Effector memory CD8-positive, alpha-beta T cell (primary cell): ENCODE measurements around the gene COPS4.
"Not testable (repeated sequence)": the region's sequence is repeated elsewhere in the genome, so short reads cannot be mapped to it uniquely, and the experiment has no call there.

Source experiments
- ATAC-seq: fragments of 150-1000 bp; cut with Tn5 transposase; replicated peaks from 2 replicates; pipeline ENCODE4 v1.10.0; 2021; ENCODE audit warnings: mild to moderate bottlenecking, moderate library complexity
- DNase-seq, 3 experiments: peaks; one replicate each; pipeline ENCODE4 v3.0.0; 2021
- H3K27ac Mint-ChIP-seq, 2 donors: one replicate each; pipeline ENCODE4 v1.8.0; 2022; ENCODE audit warnings: mild to moderate bottlenecking in 2 of 2, mixed read lengths in 2 of 2, moderate library complexity in 2 of 2
- H3K27me3 Mint-ChIP-seq, 2 donors: one replicate each; pipeline ENCODE4 v1.8.0; 2022; ENCODE audit warnings: mixed read lengths in 2 of 2
- H3K36me3 Mint-ChIP-seq: one replicate; pipeline ENCODE4 v1.8.0; 2022; ENCODE audit warnings: mild to moderate bottlenecking, moderate library complexity, mixed read lengths; ENCODE audit not compliant: insufficient read depth
- H3K4me1 Mint-ChIP-seq, 2 donors: one replicate each; pipeline ENCODE4 v1.8.0; 2022; ENCODE audit warnings: low read depth in 2 of 2, mixed read lengths in 2 of 2
- H3K4me3 Mint-ChIP-seq, 2 donors: one replicate each; pipeline ENCODE4 v1.8.0; 2022; ENCODE audit warnings: mild to moderate bottlenecking in 2 of 2, mixed read lengths in 2 of 2, moderate library complexity in 2 of 2
- H3K9me3 Mint-ChIP-seq, 2 donors: one replicate each; pipeline ENCODE4 v1.8.0; 2022; ENCODE audit warnings: mixed read lengths in 2 of 2

Gene COPS4

DNA sequence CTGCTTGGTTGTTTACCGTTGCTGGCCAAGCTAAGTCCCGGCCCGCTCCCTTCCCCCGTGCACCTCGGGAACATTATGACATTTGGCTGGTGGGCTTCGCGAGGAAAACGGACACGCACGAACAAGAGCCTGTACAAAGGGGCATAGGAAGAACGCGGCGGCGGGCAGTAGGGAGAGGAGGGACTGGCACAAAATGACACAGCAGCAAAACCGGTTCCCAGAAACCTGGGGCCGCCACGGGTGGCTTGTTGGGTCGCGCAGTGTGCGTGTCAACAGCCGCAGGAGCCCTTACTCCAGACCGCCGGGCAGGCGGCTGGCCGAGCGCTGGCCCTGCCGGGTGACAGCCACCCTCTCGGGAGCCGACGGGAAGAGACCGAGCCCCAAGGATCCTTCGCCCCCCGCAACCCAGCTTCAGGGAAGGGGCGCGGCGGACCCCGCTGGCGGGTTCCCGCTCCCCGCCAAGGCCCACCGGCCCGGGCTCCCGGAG, 22.7 kb upstream of the COPS4 start:
- DNase-seq: peak in 2 of 3 experiments; percentile 12 to 13
- Mint-ChIP-seq H3K27ac (peak overlapping the region; percentile 99), H3K4me3 (peak overlapping the region; percentile 99), H3K27me3 (no peaks in the 10 kb centered on the region), H3K9me3 (no peaks in the 10 kb centered on the region), H3K36me3 (peaks cover 24% of the 10 kb centered on the region), H3K4me1 (peaks cover 39 to 43% of the 10 kb centered on the region in 2 donors)
- ATAC-seq: no peak

DNA sequence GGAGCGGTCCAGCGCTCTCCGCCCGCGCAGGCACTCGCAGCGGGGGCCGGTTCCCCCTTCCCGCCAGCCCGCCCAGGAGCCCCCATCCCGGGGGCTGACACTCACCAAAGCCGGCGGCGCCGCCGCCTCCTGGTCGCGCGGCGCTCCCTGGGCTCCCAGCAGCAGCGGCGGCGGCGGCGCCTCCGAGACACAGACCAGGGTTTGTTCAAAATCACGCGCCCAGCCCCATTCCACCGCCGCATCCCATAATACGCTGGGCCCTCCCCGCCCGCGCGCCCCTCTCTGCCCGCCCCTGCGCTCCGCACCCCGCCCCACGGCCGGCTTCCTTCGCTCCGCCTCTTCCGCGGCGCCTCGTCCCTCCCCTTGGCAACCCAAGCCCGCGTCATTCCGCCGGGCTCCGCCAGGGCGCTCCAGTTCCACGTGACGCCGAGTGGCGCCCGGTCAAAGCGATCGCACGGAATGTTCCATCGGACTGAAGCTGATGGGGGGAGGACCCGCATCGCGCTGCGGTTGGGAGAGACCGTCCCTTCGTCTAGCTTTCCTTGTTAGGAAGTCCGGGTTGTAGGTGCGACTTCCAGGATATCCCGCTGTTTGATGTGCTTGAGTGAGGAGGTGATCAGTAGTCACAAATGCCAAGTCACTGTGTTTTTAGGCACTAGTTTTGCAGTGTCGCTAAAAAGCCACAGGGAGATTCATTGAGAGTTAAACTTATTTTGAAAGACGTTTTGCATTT, 22.1 kb upstream of the COPS4 start:
- peak; percentile 96 to 97 (median 97) for DNase-seq
- peak; percentile 81 for ATAC-seq
- Mint-ChIP-seq H3K4me1 (peaks cover 33 to 37% of the 10 kb centered on the region in 2 donors), H3K9me3 (no peaks in the 10 kb centered on the region), H3K4me3 (peak overlapping the region; percentile 99), H3K27ac (peak overlapping the region; percentile 99), H3K27me3 (no peaks in the 10 kb centered on the region), H3K36me3 (peaks cover 24% of the 10 kb centered on the region)

DNA sequence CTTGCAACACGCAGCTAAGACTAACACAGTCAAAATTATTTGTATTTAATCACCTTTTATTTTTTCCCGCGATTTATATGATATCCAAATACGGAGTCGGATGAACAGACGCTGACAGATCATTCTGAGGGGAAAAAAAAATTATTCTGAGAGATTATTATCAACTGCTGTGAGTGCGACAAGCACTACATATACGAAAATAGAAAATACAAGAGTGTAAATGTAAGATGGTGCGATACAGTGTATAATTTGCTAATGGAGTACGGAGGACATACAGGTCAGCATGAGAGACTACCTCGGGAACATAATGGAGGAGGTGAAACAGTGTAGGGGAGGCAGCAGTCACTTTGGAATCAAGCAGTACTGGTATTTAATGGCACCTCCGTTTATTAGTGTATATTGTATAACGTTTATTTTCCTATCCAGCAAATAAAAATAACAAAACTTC, 21.5 kb upstream of the COPS4 start:
- Mint-ChIP-seq H3K9me3 (no peaks in the 10 kb centered on the region), H3K36me3 (peaks cover 24% of the 10 kb centered on the region), H3K27ac (peak overlapping the region; percentile 99), H3K27me3 (no peaks in the 10 kb centered on the region), H3K4me1 (peaks cover 30 to 34% of the 10 kb centered on the region in 2 donors), H3K4me3 (peak overlapping the region; percentile 99)
- DNase-seq: no peak
- no peak for ATAC-seq

DNA sequence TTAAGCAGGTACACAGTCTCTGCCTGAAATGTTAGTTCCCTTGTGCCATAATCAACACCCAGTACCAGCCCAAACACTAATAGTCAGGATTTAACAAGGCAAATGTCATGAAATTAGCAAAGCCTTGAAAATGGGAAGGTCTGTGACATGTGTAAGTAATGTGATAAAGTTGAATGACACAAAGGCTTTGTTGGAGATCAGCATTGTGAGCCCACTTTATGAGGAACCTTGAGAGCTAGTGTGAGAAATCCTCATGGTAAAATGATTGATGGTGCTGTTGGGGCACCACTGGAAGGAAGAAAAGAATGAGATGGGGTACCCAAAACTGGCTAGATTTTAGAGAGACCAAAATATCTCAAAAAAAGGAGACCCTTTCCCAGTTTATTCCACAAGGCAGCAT, 21.1 kb upstream of the COPS4 start:
- Mint-ChIP-seq H3K9me3 (no peaks in the 10 kb centered on the region), H3K27ac (peak overlapping the region; percentile 99), H3K36me3 (peaks cover 24% of the 10 kb centered on the region), H3K4me1 (peaks cover 30 to 34% of the 10 kb centered on the region in 2 donors), H3K27me3 (no peaks in the 10 kb centered on the region), H3K4me3 (peak overlapping the region; percentile 99)
- DNase-seq: no peak
- ATAC-seq: no peak

DNA sequence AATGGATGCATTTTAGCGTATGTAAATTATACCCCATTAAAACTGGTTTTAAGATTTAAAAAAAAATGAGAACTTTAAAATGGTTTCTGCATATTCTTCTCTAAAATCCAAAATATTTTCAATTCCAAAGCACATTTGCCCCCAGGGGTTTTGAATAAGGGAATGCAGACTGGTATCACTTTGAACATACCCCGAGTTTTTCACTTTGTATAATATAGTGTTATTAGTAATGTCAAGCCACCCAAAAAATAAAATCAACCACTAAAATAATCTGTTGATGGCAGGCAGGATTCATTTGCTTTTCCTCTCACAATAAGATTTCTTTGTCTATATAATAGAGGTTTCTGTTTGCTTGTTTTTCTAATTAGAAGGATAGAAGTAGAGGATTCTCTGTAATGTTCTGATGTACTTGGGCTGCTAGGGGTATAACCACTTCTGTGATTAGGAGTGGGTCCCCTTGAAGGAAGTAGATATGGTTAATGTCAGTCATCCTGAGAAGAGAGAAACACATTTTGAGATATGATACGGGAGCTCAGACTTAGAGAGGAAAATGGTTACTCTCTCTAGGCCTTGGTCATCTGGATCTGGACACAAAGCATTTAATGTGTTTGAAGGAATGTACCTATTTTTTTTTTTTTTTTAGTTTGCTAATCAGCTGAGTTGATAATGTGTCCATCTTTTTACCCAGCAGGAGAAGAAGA, 15.0 kb upstream of the COPS4 start:
- Mint-ChIP-seq H3K4me3 (no peak overlapping the region), H3K27me3 (no peaks in the 10 kb centered on the region), H3K9me3 (no peaks in the 10 kb centered on the region), H3K4me1 (no peaks in the 10 kb centered on the region), H3K27ac (no peak overlapping the region), H3K36me3 (no peaks in the 10 kb centered on the region)
- DNase-seq: no peak
- no peak for ATAC-seq

DNA sequence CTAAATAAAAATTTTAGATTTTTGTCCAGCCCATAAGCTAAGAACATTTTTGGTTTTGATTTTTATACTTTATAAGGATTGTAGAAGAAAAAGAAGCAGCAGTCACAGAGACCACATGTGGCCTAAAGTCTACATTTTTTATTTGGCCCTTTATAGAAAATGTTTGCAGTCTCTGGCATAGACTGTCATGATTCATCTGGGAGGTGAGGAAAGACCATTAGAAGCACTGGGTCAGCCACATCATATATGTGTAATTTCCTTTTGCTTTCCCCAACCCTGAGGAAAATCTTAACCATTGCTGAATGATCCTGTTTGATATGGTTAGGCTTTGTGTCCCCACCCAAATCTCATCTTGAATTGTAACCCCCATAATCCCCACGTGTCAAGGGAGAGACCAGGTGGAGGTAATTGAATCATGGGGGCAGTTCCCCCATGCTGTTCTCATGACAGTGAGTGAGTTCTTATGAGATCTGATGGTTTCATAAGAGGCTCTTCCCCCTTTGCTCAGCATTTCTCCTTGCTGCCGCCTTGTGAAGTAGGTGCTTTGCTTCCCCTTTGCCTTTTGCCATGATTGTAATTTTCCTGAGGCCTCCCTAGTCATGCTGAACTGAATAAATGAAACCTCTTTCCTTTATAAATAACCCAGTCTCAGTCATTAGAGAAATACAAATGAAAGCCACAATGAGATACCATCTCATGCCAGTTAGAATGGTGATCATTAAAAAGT, 12.1 kb upstream of the COPS4 start:
- ATAC-seq: no peak
- Mint-ChIP-seq H3K36me3 (no peaks in the 10 kb centered on the region), H3K27ac (no peak overlapping the region), H3K4me1 (no peaks in the 10 kb centered on the region), H3K4me3 (no peak overlapping the region), H3K9me3 (no peaks in the 10 kb centered on the region), H3K27me3 (peaks cover 6 to 12% of the 10 kb centered on the region in 2 donors)
- no peak for DNase-seq

DNA sequence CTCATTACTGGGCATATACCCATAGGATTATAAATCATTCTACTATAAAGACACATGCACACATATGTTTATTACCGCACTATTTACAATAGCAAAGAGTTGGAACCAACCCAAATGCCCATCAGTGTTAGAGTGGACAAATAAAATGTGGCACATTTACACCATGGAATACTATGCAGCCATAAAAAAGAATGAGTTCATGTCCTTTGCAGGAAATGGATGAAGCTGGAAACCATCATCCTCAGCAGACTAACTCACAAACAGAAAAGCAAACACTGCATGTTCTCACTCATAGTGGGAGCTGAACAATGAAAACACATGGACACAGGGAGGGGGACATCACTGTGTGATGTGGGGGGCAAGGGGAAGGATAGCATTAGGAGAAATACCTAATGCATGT, 11.4 kb upstream of the COPS4 start:
- not testable (repeated sequence) for H3K9me3 Mint-ChIP-seq, H3K4me1 Mint-ChIP-seq, H3K27ac Mint-ChIP-seq, H3K4me3 Mint-ChIP-seq, H3K36me3 Mint-ChIP-seq, DNase-seq, ATAC-seq
- H3K27me3 Mint-ChIP-seq: peaks cover 6 to 12% of the 10 kb centered on the region in 2 donors

DNA sequence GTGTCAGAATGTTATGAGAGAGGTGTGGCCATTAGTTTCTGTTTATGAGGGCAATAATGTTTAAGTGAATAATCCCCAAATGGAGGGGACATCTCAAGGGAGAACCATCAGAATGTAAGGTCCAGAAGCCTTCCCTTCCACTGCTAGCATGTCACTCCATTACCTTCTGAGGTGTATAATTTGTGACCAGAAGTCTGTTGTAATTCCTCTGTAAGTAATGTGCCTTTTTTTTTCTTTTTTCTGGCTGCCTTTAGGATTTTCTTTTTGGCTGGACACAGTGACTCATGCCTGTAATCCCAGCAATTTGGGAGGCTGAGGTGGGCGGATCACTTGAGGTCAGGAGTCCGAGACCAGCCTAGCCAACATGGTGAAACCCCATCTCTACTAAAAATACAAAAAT, 10.8 kb upstream of the COPS4 start:
- Mint-ChIP-seq H3K27ac (no peak overlapping the region), H3K27me3 (peaks cover 6 to 12% of the 10 kb centered on the region in 2 donors), H3K4me3 (no peak overlapping the region), H3K9me3 (no peaks in the 10 kb centered on the region), H3K36me3 (no peaks in the 10 kb centered on the region), H3K4me1 (no peaks in the 10 kb centered on the region)
- no peak for ATAC-seq
- no peak for DNase-seq

DNA sequence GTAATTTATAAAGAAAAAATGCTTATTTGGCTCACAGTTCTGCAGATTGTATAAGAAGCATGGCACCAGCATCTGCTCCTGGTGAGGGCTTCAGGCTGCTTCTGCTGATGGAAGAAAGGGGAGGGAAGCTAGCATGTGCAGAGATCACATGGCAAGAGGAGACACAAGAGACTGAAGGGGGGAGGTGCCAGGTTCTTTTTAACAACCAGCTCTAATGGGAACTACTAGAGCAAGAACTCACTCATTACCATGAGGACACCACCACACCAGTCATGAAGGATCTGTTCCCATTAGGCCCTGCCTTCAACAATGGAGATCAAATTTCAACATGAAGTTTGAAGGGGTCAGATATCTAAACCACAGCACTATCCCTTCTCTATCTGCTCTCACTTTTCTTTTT, 9.4 kb upstream of the COPS4 start:
- Mint-ChIP-seq H3K4me1 (no peaks in the 10 kb centered on the region), H3K27ac (no peak overlapping the region), H3K9me3 (no peaks in the 10 kb centered on the region)

DNA sequence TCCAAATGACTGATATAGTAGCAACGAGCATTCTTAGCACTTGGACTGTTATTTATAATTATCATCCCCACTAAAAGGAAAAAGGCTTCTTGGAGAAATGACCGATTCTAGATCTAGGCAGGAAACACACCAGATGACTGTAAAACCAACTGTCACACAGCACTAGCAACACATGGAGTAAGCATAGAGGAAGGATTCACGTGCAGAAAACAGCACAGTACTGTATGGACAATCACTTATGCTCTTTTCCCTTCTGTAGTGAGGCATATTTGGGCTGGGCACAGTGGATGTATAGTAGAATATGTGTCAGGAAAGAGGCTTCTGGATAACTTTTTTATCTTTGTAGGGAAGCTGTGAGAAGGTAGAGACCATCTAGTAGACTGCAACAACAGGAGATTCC, 6.0 kb upstream of the COPS4 start:
- no peak overlapping the region for H3K4me3 Mint-ChIP-seq
- DNase-seq (no peak), ATAC-seq (no peak)

More for the DNA sequence above, 9.4 kb upstream of the COPS4 start:
- ATAC-seq: no peak
- Mint-ChIP-seq H3K27me3 (peaks cover 6 to 12% of the 10 kb centered on the region in 2 donors), H3K36me3 (no peaks in the 10 kb centered on the region), H3K4me3 (no peak overlapping the region)
- DNase-seq: no peak

DNA sequence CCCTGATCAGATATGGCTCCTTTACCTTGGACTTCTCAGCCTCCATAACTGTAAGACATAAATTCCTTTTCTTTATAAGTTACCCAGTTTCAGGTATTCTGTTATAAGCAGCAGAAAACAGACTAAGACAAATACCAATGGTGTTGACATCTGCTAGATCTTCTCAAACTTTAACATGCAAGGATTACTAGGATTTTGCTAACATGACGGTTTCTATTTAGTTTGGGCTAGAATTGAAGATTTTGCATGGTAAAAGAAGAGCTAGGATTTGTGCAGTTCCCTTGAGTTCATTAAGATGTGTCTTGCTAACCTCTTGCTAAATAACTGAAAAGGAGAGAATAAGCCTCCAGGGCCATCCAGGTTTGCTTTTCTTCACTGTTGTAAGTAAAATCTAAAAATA, 5.3 kb upstream of the COPS4 start:
- Mint-ChIP-seq H3K4me1 (no peaks in the 10 kb centered on the region), H3K27ac (no peak overlapping the region), H3K36me3 (peaks cover 10% of the 10 kb centered on the region), H3K27me3 (peaks cover 6 to 12% of the 10 kb centered on the region in 2 donors), H3K4me3 (no peak overlapping the region), H3K9me3 (no peaks in the 10 kb centered on the region)
- DNase-seq (no peak), ATAC-seq (no peak)

More for the DNA sequence above, 6.0 kb upstream of the COPS4 start:
- no peaks in the 10 kb centered on the region for H3K9me3 Mint-ChIP-seq
- peaks cover 3% of the 10 kb centered on the region for H3K36me3 Mint-ChIP-seq
- H3K27me3 Mint-ChIP-seq: peaks cover 6 to 12% of the 10 kb centered on the region in 2 donors
- H3K4me1 Mint-ChIP-seq: no peaks in the 10 kb centered on the region
- no peak overlapping the region for H3K27ac Mint-ChIP-seq

DNA sequence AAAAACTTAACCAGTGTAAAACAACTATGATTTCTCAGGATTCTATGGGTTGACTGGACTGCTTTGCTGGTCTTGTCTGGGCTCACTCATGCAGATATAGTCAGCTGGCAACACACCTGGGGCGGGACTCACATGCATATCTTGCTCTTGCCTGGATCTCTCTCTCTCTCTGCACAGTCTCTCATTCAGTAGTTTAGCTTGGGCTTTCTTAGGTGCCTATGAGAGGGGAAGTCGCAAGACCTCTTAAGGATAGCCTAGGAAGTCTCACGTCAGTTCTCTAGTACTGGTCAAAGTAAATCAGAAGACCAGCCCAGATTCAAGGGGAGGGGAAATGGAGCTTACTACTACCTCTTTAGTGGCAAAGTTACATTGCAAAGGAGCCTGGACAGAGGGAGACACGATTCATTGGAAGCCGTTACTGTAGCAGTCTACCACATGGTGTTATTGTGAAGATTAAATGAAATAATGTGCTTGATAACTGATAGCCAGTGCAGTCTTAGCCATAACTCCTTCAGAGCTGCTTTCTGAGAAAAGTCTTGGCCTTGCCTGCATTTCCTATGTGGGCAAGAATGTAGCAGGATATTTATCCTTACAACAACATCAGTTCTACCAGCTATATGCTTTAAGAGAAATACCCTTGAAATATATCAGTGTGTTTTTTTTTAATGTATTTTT, 2.1 kb downstream of the COPS4 start:
- peak overlapping the region; percentile 91 to 99 for H3K4me3 Mint-ChIP-seq
- DNase-seq: no peak
- H3K4me1 Mint-ChIP-seq: peaks cover 23 to 43% of the 10 kb centered on the region in 2 donors
- H3K36me3 Mint-ChIP-seq: peaks cover 34% of the 10 kb centered on the region
- H3K9me3 Mint-ChIP-seq: no peaks in the 10 kb centered on the region
- H3K27me3 Mint-ChIP-seq: no peaks in the 10 kb centered on the region
- H3K27ac Mint-ChIP-seq: peak overlapping the region; percentile 15 to 93
- no peak for ATAC-seq

DNA sequence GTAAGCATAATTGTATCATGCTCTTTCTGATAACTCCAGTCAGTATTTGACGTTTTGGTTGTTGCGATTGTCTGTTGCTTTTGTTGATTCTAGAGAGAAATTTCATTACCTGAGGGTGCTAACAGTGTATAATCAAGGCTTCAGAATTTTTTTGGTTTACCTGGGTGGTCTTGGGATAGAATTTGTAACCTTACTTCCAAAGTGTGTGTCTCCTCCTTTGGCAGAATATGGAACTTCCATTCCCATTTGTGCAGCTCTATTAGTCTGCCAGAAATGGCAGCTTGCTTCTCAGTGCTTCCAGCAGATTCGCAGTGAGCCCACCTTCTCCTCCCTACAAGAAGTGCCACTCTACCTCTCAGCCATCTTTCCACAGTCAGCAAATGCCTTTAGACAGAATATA, 5.3 kb downstream of the COPS4 start:
- Mint-ChIP-seq H3K27ac (peak overlapping the region in 1 of 2 donors; percentile 44), H3K36me3 (peaks cover 23% of the 10 kb centered on the region), H3K9me3 (no peaks in the 10 kb centered on the region), H3K4me1 (peaks cover 21 to 43% of the 10 kb centered on the region in 2 donors), H3K27me3 (no peaks in the 10 kb centered on the region), H3K4me3 (no peak overlapping the region)
- ATAC-seq (no peak), DNase-seq (no peak)
